ENCODE measurements around the gene IQGAP2. TPM values are rescaled to one million over a fixed set of nuclear protein-coding genes. Genes with fewer than 3 reads are reported as not detected.

IQGAP2 gene, protein sequence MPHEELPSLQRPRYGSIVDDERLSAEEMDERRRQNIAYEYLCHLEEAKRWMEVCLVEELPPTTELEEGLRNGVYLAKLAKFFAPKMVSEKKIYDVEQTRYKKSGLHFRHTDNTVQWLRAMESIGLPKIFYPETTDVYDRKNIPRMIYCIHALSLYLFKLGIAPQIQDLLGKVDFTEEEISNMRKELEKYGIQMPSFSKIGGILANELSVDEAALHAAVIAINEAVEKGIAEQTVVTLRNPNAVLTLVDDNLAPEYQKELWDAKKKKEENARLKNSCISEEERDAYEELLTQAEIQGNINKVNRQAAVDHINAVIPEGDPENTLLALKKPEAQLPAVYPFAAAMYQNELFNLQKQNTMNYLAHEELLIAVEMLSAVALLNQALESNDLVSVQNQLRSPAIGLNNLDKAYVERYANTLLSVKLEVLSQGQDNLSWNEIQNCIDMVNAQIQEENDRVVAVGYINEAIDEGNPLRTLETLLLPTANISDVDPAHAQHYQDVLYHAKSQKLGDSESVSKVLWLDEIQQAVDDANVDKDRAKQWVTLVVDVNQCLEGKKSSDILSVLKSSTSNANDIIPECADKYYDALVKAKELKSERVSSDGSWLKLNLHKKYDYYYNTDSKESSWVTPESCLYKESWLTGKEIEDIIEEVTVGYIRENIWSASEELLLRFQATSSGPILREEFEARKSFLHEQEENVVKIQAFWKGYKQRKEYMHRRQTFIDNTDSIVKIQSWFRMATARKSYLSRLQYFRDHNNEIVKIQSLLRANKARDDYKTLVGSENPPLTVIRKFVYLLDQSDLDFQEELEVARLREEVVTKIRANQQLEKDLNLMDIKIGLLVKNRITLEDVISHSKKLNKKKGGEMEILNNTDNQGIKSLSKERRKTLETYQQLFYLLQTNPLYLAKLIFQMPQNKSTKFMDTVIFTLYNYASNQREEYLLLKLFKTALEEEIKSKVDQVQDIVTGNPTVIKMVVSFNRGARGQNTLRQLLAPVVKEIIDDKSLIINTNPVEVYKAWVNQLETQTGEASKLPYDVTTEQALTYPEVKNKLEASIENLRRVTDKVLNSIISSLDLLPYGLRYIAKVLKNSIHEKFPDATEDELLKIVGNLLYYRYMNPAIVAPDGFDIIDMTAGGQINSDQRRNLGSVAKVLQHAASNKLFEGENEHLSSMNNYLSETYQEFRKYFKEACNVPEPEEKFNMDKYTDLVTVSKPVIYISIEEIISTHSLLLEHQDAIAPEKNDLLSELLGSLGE (N-terminal part only)
- 0.63 and 0.84 TPM in 2 replicates for polyA plus RNA-seq (2011; rRNA removed)
- polyA minus RNA-seq (2011; rRNA and poly(A)+ RNA removed): 0.17 and 0.28 TPM in 2 replicates

DNA sequence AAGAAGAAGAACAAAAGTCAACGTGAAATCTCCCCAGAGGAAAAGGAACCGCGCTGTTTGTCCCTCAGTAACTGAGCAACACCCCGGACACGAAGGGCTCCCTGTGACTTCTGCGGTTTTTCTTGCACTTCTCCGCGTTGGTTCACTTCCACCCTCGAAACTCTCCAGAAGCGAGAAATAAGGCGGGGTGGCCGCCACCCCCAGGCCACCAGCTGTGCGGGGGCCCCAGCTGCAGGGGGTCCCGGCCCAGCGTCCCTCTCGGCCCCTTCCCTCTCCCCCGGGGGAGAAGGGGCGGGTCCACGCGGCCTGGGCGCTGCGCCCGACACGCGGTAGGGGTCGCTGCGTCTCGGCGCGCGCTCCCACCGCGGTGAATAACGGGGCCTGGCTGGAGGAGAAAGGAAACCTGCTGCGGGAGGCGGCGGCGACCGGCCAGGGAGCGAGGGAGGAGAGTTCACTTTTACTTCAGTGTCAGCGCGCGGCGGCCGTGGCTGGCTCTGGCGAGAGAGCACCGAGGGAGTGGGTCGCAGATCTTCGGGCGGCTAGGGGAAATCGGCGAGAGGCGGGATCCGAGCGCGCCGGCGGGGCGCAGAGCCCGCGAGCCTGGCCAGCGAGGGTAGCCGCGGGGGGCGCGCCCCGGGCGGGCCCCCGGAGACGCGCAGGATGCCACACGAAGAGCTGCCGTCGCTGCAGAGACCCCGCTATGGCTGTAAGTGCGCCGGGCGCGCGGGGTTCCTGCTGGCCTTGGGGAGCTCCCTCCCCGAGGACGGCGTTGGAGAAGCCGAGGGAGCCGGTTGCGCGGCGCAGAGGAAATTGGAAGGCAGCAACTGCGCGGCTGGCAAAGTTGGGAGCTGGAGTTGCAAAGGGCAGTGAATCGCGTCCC is at the start of gene IQGAP2:
Gene IQGAP2, plus strand, starts transcription at position 400 of the 880 bp plus-strand sequence. Its CDS starts 261 bp downstream, at position 661.
- Histone ChIP-seq H3K4me3 (ENCODE audit: low read depth, low read length) (peak within 1 kb of the TSS; percentile 61), H3K27ac (ENCODE audit: low read depth, low read length) (no peak within 1 kb of the TSS), H3K9me3 (ENCODE audit: control insufficient read depth, insufficient read depth, low read length) (peaks cover 3% of the 10 kb centered on the region; the same call in 1 of the 2 replicates), H3K27me3 (ENCODE audit: control insufficient read depth, insufficient read depth, low read length) (peaks cover 33% of the 10 kb centered on the region)
- TF ChIP-seq, protein P1, sequence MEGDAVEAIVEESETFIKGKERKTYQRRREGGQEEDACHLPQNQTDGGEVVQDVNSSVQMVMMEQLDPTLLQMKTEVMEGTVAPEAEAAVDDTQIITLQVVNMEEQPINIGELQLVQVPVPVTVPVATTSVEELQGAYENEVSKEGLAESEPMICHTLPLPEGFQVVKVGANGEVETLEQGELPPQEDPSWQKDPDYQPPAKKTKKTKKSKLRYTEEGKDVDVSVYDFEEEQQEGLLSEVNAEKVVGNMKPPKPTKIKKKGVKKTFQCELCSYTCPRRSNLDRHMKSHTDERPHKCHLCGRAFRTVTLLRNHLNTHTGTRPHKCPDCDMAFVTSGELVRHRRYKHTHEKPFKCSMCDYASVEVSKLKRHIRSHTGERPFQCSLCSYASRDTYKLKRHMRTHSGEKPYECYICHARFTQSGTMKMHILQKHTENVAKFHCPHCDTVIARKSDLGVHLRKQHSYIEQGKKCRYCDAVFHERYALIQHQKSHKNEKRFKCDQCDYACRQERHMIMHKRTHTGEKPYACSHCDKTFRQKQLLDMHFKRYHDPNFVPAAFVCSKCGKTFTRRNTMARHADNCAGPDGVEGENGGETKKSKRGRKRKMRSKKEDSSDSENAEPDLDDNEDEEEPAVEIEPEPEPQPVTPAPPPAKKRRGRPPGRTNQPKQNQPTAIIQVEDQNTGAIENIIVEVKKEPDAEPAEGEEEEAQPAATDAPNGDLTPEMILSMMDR (IDR thresholded peaks at IDR 0.05; ENCODE audit: low read depth, low read length): peak; percentile 54
- POLR2A ChIA-PET: no interaction called here
- CTCF ChIA-PET: interaction anchor here (0.6 to 1.6 kb wide), 5 partner anchors 9 to 1194 kb away, joined by 3 to 4 read pairs (median 4); no protein-coding TSS in a partner anchor
- peak; percentile 1 for DNase-seq (ENCODE audit: low read depth, low spot score)

DNA sequence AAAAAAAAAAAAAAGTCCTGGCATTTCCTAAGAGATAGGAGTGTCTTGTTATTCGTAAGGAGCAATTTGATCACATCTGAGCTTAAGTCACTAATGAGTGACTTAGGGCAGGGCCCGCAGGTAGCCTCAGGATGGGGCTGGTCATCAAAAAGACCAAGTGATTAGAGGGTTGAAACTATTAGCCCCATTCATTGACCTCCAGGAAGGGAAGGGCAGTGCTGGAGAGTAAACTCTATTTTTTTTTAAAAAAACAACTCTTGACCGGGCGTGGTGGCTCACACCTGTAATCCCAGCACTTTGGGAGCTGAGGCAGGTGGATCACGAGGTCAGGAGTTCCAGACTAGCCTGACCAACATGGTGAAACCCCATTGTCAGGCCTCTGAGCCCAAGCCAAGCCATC is 46.2 kb upstream of the IQGAP2 start:
- H3K9me3 ChIP-seq (ENCODE audit: control insufficient read depth, insufficient read depth, low read length): no peaks in the 10 kb centered on the region
- H3K27ac ChIP-seq (ENCODE audit: low read depth, low read length): no peak overlapping the region
- DNase-seq (ENCODE audit: low read depth, low spot score): no peak
- TF ChIP-seq, protein P1 (IDR thresholded peaks at IDR 0.05; ENCODE audit: low read depth, low read length): no peak
- CTCF ChIA-PET: no interaction called here
- no peaks in the 10 kb centered on the region for H3K27me3 ChIP-seq (ENCODE audit: control insufficient read depth, insufficient read depth, low read length)
- POLR2A ChIA-PET: no interaction called here
- H3K4me3 ChIP-seq (ENCODE audit: low read depth, low read length): no peak overlapping the region

DNA sequence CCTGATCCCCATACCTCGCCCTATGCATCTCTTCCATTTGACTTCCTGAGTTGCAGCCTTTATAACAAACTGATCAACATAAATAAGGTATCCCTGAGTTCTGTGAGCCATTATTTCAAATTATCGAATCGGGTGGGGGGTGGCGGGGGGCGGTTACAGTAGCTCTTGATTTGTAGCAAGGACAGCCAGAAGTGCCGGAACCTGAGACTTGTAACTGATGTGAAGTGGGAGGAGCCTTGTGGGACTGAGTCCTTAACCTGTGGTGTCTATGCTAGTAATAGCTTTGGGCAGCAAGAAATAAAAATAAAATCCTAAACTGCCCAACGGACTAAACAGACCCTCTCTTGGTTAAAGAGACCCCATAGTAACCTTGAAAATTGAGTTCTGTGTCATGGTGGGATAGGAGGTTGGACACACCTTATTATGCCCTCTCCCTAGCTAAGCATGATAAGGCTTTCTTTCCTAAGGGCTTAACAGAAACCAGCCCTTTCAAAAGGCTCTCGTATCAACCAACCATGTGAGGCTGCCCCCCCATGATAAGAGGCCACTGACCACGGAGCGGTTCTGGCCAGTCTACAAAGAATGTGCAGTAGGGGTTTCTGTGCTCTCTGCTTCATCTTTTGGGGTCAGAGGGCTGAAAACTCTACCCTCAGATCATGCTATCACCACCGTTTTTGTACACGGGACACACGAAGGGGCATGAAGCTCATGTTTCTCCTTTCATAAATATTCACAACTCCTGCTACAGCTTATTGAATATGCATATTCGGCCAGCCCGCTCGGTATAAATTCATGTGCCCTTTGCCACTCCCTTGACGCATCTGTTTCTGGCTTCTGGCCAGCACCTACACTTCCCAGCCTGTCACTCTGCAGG is 39.5 kb upstream of the IQGAP2 start:
- TF ChIP-seq, protein P1 (IDR thresholded peaks at IDR 0.05; ENCODE audit: low read depth, low read length): no peak
- Histone ChIP-seq H3K27ac (ENCODE audit: low read depth, low read length) (no peak overlapping the region), H3K9me3 (ENCODE audit: control insufficient read depth, insufficient read depth, low read length) (no peaks in the 10 kb centered on the region), H3K4me3 (ENCODE audit: low read depth, low read length) (no peak overlapping the region), H3K27me3 (ENCODE audit: control insufficient read depth, insufficient read depth, low read length) (peaks cover 2% of the 10 kb centered on the region)
- POLR2A ChIA-PET: no interaction called here
- no peak for DNase-seq (ENCODE audit: low read depth, low spot score)
- CTCF ChIA-PET: no interaction called here

DNA sequence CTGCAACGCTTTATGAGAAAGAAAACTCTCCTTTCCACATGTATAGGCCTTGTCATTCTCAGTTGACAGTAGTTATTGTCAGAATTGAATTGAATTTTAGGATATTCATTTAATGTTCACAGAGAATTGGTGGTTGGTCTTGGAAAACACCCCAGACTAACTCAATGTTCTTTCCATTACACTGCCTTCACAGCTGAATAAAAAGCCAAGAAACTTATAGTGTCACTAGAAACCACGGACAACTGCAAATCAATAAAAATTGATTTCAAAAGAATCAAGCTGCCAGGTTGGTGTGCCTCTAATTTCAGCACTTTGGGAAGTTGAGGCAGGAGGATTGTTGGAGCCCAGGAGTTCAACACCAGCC is 38.9 kb upstream of the IQGAP2 start:
- no peak overlapping the region for H3K27ac ChIP-seq (ENCODE audit: low read depth, low read length)
- TF ChIP-seq, protein P1 (IDR thresholded peaks at IDR 0.05; ENCODE audit: low read depth, low read length): no peak
- POLR2A ChIA-PET: no interaction called here
- H3K4me3 ChIP-seq (ENCODE audit: low read depth, low read length): no peak overlapping the region
- CTCF ChIA-PET: no interaction called here
- H3K27me3 ChIP-seq (ENCODE audit: control insufficient read depth, insufficient read depth, low read length): peaks cover 2% of the 10 kb centered on the region
- no peaks in the 10 kb centered on the region for H3K9me3 ChIP-seq (ENCODE audit: control insufficient read depth, insufficient read depth, low read length)
- no peak for DNase-seq (ENCODE audit: low read depth, low spot score)
